Suprapubic skin (tissue), 4 donors: ENCODE data around the gene PAX6.

Experiments used
- CTCF ChIP-seq, 2 donors: fragments of 200-600 bp in 1 of 2; fragments of 450-650 bp in 1 of 2; sonication (generic) in 1 of 2; IDR thresholded peaks; one replicate each; pipeline ENCODE4 v1.5.1; 2016 to 2019; ENCODE audit warnings: antibody characterized with exemption in 2 of 2, mild to moderate bottlenecking in 1 of 2, moderate library complexity in 1 of 2
- EP300 ChIP-seq: sonication (generic); formaldehyde crosslinking; IDR thresholded peaks from one replicate; pipeline ENCODE4 v1.6.1; 2017; ENCODE audit warnings: antibody characterized with exemption
- POLR2A ChIP-seq, 2 donors: fragments of 450-650 bp; IDR thresholded peaks; one replicate each; pipeline ENCODE4 v1.6.1; 2017; ENCODE audit warnings: antibody characterized with exemption in 2 of 2, mild to moderate bottlenecking in 2 of 2, moderate library complexity in 2 of 2
- POLR2AphosphoS5 ChIP-seq, 3 donors: sonication (generic); formaldehyde crosslinking; IDR thresholded peaks; one replicate each; pipeline ENCODE4 v1.6.1; 2017; ENCODE audit warnings: antibody characterized with exemption in 3 of 3

GRCh38 chr11:31795706-31796498, 15.2 kb downstream of the PAX6 start:
- TF ChIP-seq EP300 (no peak), CTCF (IDR thresholded peaks at IDR 0.05) (no peak), POLR2A (IDR thresholded peaks at IDR 0.05) (no peak), POLR2AphosphoS5 (IDR thresholded peaks at IDR 0.05) (no peak)
